ENCODE data around the gene LRFN5.

DNA sequence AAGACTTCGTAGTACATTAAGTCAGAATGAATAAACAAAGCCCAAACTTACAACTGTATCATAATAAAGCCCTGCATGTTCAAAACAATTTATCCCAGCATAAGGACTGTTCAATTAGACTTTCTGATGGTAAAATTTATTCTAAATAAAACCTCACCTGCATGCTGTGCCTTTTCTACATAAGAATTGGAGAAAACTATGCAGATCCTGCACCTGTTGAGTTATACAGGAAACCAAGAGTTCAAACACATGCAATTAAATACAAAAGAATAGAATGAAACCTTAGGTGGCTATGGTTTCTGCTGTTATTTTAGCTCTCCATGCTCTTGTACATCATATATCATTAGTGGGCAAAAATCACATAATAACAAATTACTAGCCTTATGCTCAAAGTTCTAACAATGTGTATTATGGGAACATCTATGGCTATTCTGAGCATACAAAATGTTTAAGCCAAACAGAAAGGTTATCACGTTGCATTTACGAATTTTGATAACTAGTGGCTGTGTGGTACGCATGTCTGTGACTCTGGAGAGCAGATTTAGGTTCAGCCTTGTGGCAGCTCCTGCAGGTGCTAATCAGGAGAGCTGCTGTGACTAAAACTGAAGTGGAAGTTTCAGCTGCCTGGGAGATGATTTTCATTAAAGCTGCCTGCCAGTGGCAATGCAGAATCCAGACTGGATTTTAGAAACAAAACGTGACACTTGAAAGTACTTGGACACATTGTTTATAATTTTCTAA, 36.1 kb upstream of the LRFN5 start:
- TF ChIP-seq POLR2AphosphoS5 (IDR thresholded peaks at IDR 0.05) = no peak
- TF ChIP-seq, protein P1, sequence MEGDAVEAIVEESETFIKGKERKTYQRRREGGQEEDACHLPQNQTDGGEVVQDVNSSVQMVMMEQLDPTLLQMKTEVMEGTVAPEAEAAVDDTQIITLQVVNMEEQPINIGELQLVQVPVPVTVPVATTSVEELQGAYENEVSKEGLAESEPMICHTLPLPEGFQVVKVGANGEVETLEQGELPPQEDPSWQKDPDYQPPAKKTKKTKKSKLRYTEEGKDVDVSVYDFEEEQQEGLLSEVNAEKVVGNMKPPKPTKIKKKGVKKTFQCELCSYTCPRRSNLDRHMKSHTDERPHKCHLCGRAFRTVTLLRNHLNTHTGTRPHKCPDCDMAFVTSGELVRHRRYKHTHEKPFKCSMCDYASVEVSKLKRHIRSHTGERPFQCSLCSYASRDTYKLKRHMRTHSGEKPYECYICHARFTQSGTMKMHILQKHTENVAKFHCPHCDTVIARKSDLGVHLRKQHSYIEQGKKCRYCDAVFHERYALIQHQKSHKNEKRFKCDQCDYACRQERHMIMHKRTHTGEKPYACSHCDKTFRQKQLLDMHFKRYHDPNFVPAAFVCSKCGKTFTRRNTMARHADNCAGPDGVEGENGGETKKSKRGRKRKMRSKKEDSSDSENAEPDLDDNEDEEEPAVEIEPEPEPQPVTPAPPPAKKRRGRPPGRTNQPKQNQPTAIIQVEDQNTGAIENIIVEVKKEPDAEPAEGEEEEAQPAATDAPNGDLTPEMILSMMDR (IDR thresholded peaks at IDR 0.05) = no peak

All from prostate gland (tissue), 2 donors.